ENCODE results near the gene CCL23. TPM values are rescaled to one million over a fixed set of nuclear protein-coding genes. Genes with fewer than 3 reads are reported as not detected.

The CCL23 gene
- total RNA-seq, 1 experiment from 2014 or later = not detected

- intact Hi-C loops (cut with micrococcal nuclease) = no loop called here
- DNase-seq (ENCODE audit: unreplicated experiment) = peak; percentile 34
Observed at GRCh38 chr17:36008998-36009665, 8.6 kb downstream of the CCL23 start.

GRCh38 chr17:36004594-36005108 is 13.1 kb downstream of the CCL23 start:
- Mint-ChIP-seq H3K27me3 (ENCODE audit: insufficient read depth, unreplicated experiment) (peaks cover 21% of the 10 kb centered on the region), H3K27ac (ENCODE audit: low read depth, unreplicated experiment) (no peak overlapping the region), H3K36me3 (ENCODE audit: insufficient read depth, unreplicated experiment) (no peaks in the 10 kb centered on the region), H3K4me1 (ENCODE audit: insufficient read depth, unreplicated experiment) (no peaks in the 10 kb centered on the region), H3K4me3 (ENCODE audit: unreplicated experiment) (no peak overlapping the region), H3K9me3 (ENCODE audit: unreplicated experiment) (no peaks in the 10 kb centered on the region)
- DNase-seq (ENCODE audit: unreplicated experiment) = no peak
- ChIA-PET CTCF (interaction anchor here (1.0 to 2.0 kb wide), 3 partner anchors 20 to 144 kb away, joined by 4 to 8 read pairs (median 4); no protein-coding TSS in a partner anchor), POLR2A (no interaction called here)
- intact Hi-C loops (cut with micrococcal nuclease) = no loop called here
- no TSS peak for BruUV-seq (replicated peaks)
- TF ChIP-seq CTCF (IDR thresholded peaks at IDR 0.05; ENCODE audit: unreplicated experiment) = no peak

More at GRCh38 chr17:36008998-36009665, 8.6 kb downstream of the CCL23 start:
- no peaks in the 10 kb centered on the region for H3K9me3 Mint-ChIP-seq (ENCODE audit: unreplicated experiment)
- TF ChIP-seq CTCF (IDR thresholded peaks at IDR 0.05; ENCODE audit: unreplicated experiment) = peak; percentile 32
- no peaks in the 10 kb centered on the region for H3K4me1 Mint-ChIP-seq (ENCODE audit: insufficient read depth, unreplicated experiment)
- CTCF ChIA-PET = interaction anchor here (0.6 kb wide), 1 partner anchor 137 kb away, joined by 3 read pairs; no protein-coding TSS in a partner anchor
- H3K27ac Mint-ChIP-seq (ENCODE audit: low read depth, unreplicated experiment) = no peak overlapping the region
- peaks cover 52% of the 10 kb centered on the region for H3K27me3 Mint-ChIP-seq (ENCODE audit: insufficient read depth, unreplicated experiment)
- BruUV-seq (replicated peaks) = no TSS peak
- POLR2A ChIA-PET = no interaction called here
- no peaks in the 10 kb centered on the region for H3K36me3 Mint-ChIP-seq (ENCODE audit: insufficient read depth, unreplicated experiment)
- H3K4me3 Mint-ChIP-seq (ENCODE audit: unreplicated experiment) = no peak overlapping the region

GRCh38 chr17:36002631-36003030 is 15.1 kb downstream of the CCL23 start:
- Mint-ChIP-seq H3K27ac (ENCODE audit: low read depth, unreplicated experiment) (no peak overlapping the region), H3K9me3 (ENCODE audit: unreplicated experiment) (no peaks in the 10 kb centered on the region)
- TF ChIP-seq CTCF (IDR thresholded peaks at IDR 0.05; ENCODE audit: unreplicated experiment) = no peak

GRCh38 chr17:36001862-36002603 is 15.7 kb downstream of the CCL23 start:
- no TSS peak for BruUV-seq (replicated peaks)
- DNase-seq (ENCODE audit: unreplicated experiment) = no peak

More at GRCh38 chr17:36002631-36003030, 15.1 kb downstream of the CCL23 start:
- ChIA-PET CTCF (no interaction called here), POLR2A (no interaction called here)
- intact Hi-C loops (cut with micrococcal nuclease) = no loop called here
- Mint-ChIP-seq H3K4me1 (ENCODE audit: insufficient read depth, unreplicated experiment) (no peaks in the 10 kb centered on the region), H3K36me3 (ENCODE audit: insufficient read depth, unreplicated experiment) (no peaks in the 10 kb centered on the region), H3K4me3 (ENCODE audit: unreplicated experiment) (no peak overlapping the region), H3K27me3 (ENCODE audit: insufficient read depth, unreplicated experiment) (peaks cover 32% of the 10 kb centered on the region)
- no TSS peak for BruUV-seq (replicated peaks)
- no peak for DNase-seq (ENCODE audit: unreplicated experiment)

More at GRCh38 chr17:36001862-36002603, 15.7 kb downstream of the CCL23 start:
- intact Hi-C loops (cut with micrococcal nuclease) = no loop called here
- no peak for TF ChIP-seq CTCF (IDR thresholded peaks at IDR 0.05; ENCODE audit: unreplicated experiment)
- Mint-ChIP-seq H3K27ac (ENCODE audit: low read depth, unreplicated experiment) (no peak overlapping the region), H3K4me1 (ENCODE audit: insufficient read depth, unreplicated experiment) (no peaks in the 10 kb centered on the region), H3K4me3 (ENCODE audit: unreplicated experiment) (no peak overlapping the region), H3K36me3 (ENCODE audit: insufficient read depth, unreplicated experiment) (no peaks in the 10 kb centered on the region), H3K27me3 (ENCODE audit: insufficient read depth, unreplicated experiment) (peaks cover 38% of the 10 kb centered on the region), H3K9me3 (ENCODE audit: unreplicated experiment) (no peaks in the 10 kb centered on the region)
- ChIA-PET CTCF (interaction anchor here (0.6 to 1.4 kb wide), 2 partner anchors 109 to 147 kb away, joined by 3 to 7 read pairs; no protein-coding TSS in a partner anchor), POLR2A (no interaction called here)

Measured in MCF 10A (cell line).